Neural progenitor cell (in vitro differentiated cells): Measurements from ENCODE around the gene TBXAS1. TPM values are rescaled to one million over a fixed set of nuclear protein-coding genes. Genes with fewer than 3 reads are reported as not detected.

Experiments used
- DNase-seq: peaks from one replicate; pipeline ENCODE4 v3.0.0-alpha.2; 2016; ENCODE audit warnings: low spot score
- H2AFZ ChIP-seq: fragments of 200-600 bp; sonication (generic); replicated peaks from 2 replicates; pipeline ENCODE4 v1.6.1; 2016; ENCODE audit warnings: antibody characterized with exemption
- H3F3A ChIP-seq: fragments of 200-600 bp; sonication (generic); 2 replicates; pipeline ENCODE4 v1.6.1; 2016; ENCODE audit warnings: antibody characterized with exemption, low read depth
- H3K27ac ChIP-seq: fragments of 200-600 bp; sonication (generic); 2 replicates; pipeline ENCODE4 v1.5.1; 2016; ENCODE audit warnings: mild to moderate bottlenecking
- H3K27me3 ChIP-seq: fragments of 200-600 bp; sonication (generic); 2 replicates; pipeline ENCODE4 v1.6.1; 2016; ENCODE audit warnings: mild to moderate bottlenecking, moderate library complexity
- H3K36me3 ChIP-seq: fragments of 200-600 bp; sonication (generic); 2 replicates; pipeline ENCODE4 v1.5.1; 2016
- H3K4me1 ChIP-seq: fragments of 200-600 bp; sonication (generic); 2 replicates; pipeline ENCODE4 v1.6.1; 2016; ENCODE audit warnings: mixed run types
- H3K4me2 ChIP-seq: fragments of 200-600 bp; sonication (generic); 2 replicates; pipeline ENCODE4 v1.6.1; 2016
- H3K4me3 ChIP-seq: fragments of 200-600 bp; sonication (generic); 2 replicates; pipeline ENCODE4 v1.5.1; 2016
- H3K79me2 ChIP-seq: fragments of 200-600 bp; sonication (generic); 2 replicates; pipeline ENCODE4 v1.6.1; 2016; ENCODE audit warnings: low read depth
- H3K9ac ChIP-seq: fragments of 200-600 bp; sonication (generic); 2 replicates; pipeline ENCODE4 v1.6.1; 2016
- H3K9me3 ChIP-seq: fragments of 200-600 bp; sonication (generic); 2 replicates; pipeline ENCODE4 v1.5.1; 2016; ENCODE audit warnings: low read depth
- H4K20me1 ChIP-seq: fragments of 200-600 bp; sonication (generic); 2 replicates; pipeline ENCODE4 v1.6.1; 2016; ENCODE audit warnings: low read depth
- H3K27ac Mint-ChIP-seq: 3 replicates; pipeline ENCODE4 v1.8.0; 2021; ENCODE audit warnings: mixed read lengths
- H3K27me3 Mint-ChIP-seq: 2 replicates; pipeline ENCODE4 v1.8.0; 2022; ENCODE audit warnings: low read depth, mild to moderate bottlenecking, inconsistent platforms, moderate library complexity, mixed read lengths; ENCODE audit not compliant: insufficient read depth
- H3K36me3 Mint-ChIP-seq: 3 replicates; pipeline ENCODE4 v1.8.0; 2021; ENCODE audit warnings: mixed read lengths
- H3K4me1 Mint-ChIP-seq: 3 replicates; pipeline ENCODE4 v1.8.0; 2021; ENCODE audit warnings: mixed read lengths
- H3K4me3 Mint-ChIP-seq: 3 replicates; pipeline ENCODE4 v1.8.0; 2021; ENCODE audit warnings: mild to moderate bottlenecking, moderate library complexity, mixed read lengths
- H3K9me3 Mint-ChIP-seq: 3 replicates; pipeline ENCODE4 v1.8.0; 2020; ENCODE audit warnings: mixed read lengths
- EZH2 ChIP-seq: fragments of 200-600 bp; sonication (generic); IDR thresholded peaks from 2 replicates; pipeline ENCODE4 v1.6.1; 2017; ENCODE audit warnings: antibody characterized with exemption, mild to moderate bottlenecking, moderate library complexity
- EZH2phosphoT487 ChIP-seq: fragments of 200-600 bp; sonication (generic); IDR thresholded peaks from 2 replicates; pipeline ENCODE4 v1.6.1; 2017; ENCODE audit warnings: antibody characterized with exemption
- total RNA-seq: library from RNA; depleted of rRNA; stranded (reverse); fragments of >200 nt; gene quantifications from 2 replicates; pipeline ENCODE4 v1.2.3, GENCODE V29; 2015; ENCODE audit warnings: low replicate concordance
- TF ChIP-seq, protein P1 (sequence below): fragments of 200-600 bp; sonication (generic); IDR thresholded peaks from 2 replicates; pipeline ENCODE4 v1.5.1; 2017; ENCODE audit warnings: antibody characterized with exemption, mild to moderate bottlenecking

The TBXAS1 gene
- total RNA-seq, 1 donor from 2014 or later: not detected

DNA sequence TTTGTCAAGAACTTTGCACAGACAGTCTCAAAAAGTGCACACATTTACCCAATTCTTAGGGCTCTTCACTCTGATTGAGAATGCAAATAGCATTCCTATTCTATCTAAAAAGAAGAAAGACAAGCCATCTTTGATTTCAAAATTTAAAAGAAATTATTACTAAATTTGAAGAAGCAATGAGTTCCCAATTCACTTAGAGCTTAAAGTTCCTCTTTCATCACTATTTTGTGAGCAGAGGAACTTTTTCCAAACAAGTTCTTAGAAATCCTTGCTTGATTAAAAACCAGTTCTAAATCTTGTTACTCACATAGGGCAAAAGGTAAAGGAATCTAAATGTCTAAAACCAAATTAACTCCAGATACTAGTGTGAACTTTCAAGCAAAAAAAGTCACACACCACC lies 56.4 kb downstream of the TBXAS1 start:
- TF ChIP-seq, protein P1, sequence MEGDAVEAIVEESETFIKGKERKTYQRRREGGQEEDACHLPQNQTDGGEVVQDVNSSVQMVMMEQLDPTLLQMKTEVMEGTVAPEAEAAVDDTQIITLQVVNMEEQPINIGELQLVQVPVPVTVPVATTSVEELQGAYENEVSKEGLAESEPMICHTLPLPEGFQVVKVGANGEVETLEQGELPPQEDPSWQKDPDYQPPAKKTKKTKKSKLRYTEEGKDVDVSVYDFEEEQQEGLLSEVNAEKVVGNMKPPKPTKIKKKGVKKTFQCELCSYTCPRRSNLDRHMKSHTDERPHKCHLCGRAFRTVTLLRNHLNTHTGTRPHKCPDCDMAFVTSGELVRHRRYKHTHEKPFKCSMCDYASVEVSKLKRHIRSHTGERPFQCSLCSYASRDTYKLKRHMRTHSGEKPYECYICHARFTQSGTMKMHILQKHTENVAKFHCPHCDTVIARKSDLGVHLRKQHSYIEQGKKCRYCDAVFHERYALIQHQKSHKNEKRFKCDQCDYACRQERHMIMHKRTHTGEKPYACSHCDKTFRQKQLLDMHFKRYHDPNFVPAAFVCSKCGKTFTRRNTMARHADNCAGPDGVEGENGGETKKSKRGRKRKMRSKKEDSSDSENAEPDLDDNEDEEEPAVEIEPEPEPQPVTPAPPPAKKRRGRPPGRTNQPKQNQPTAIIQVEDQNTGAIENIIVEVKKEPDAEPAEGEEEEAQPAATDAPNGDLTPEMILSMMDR: no peak
- TF ChIP-seq EZH2 (no peak), EZH2phosphoT487 (no peak)
- Histone ChIP-seq H3K27me3 (no peaks in the 10 kb centered on the region), H3K27ac (no peak overlapping the region), H3K4me2 (no peak overlapping the region), H3K9me3 (no peaks in the 10 kb centered on the region), H3K4me1 (no peaks in the 10 kb centered on the region), H3K9ac (no peak overlapping the region), H3K36me3 (no peaks in the 10 kb centered on the region), H4K20me1 (no peaks in the 10 kb centered on the region), H3K79me2 (no peaks in the 10 kb centered on the region), H3K4me3 (no peak overlapping the region), H3F3A (no peaks in the 10 kb centered on the region), H2AFZ (no peak overlapping the region)
- H3K4me1 Mint-ChIP-seq: no peaks in the 10 kb centered on the region
- no peak for DNase-seq
- H3K4me3 Mint-ChIP-seq: no peak overlapping the region
- peaks cover 4% of the 10 kb centered on the region for H3K9me3 Mint-ChIP-seq
- H3K27me3 Mint-ChIP-seq: no peaks in the 10 kb centered on the region
- H3K27ac Mint-ChIP-seq: no peak overlapping the region
- no peaks in the 10 kb centered on the region for H3K36me3 Mint-ChIP-seq

DNA sequence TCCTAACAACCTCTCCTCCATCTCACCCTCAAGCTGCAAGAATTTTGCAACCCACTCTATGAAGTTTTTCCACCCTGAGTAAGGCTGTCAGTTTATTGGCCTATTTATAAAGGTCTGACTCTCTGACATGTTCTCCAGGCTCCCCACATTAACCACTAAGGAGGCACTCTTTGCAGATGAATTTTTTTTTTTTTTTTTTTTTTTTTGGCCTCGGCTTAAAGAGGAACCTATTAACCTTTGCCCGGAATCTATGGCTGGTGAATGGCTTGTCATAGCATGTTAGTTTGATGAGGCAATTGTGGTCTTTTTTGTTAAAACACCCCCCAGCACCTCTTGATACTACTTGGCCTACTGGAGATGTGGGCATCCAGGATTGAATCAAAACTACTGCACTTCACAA lies 57.1 kb downstream of the TBXAS1 start:
- no peak overlapping the region for H3K4me3 ChIP-seq

DNA sequence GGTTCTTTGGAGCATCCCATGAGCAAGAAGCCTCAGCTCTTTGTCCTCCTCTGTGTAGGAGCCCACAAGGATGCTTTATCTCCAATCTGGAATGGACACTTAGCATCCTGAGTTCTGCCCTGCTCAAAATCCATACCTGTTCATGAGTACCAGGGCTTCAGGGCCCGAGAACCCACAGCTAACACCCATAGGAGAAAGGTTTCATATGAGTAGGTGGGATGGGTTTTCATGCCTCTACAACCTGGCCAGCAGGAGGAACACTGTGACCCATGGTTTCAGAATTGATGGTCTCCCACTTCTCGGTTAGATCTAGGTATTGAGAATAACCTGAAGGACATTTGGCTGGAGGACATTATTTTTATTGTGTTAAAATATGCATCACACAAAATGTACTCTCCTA lies 57.8 kb downstream of the TBXAS1 start:
- H3K27ac Mint-ChIP-seq: no peak overlapping the region
- H3K36me3 Mint-ChIP-seq: no peaks in the 10 kb centered on the region
- Histone ChIP-seq H3K4me2 (no peak overlapping the region), H3K9me3 (no peaks in the 10 kb centered on the region), H3K27ac (no peak overlapping the region), H3K36me3 (no peaks in the 10 kb centered on the region), H2AFZ (no peak overlapping the region), H3F3A (no peaks in the 10 kb centered on the region), H3K79me2 (no peaks in the 10 kb centered on the region), H3K27me3 (no peaks in the 10 kb centered on the region), H4K20me1 (no peaks in the 10 kb centered on the region), H3K9ac (no peak overlapping the region), H3K4me1 (no peaks in the 10 kb centered on the region), H3K4me3 (no peak overlapping the region)
- no peaks in the 10 kb centered on the region for H3K4me1 Mint-ChIP-seq
- peaks cover 4% of the 10 kb centered on the region for H3K9me3 Mint-ChIP-seq
- no peaks in the 10 kb centered on the region for H3K27me3 Mint-ChIP-seq
- TF ChIP-seq EZH2 (no peak), EZH2phosphoT487 (no peak)
- TF ChIP-seq, protein P1: no peak
- no peak overlapping the region for H3K4me3 Mint-ChIP-seq
- DNase-seq: no peak

More for the DNA sequence above, 57.1 kb downstream of the TBXAS1 start:
- no peaks in the 10 kb centered on the region for H3K36me3 ChIP-seq
- no peak for TF ChIP-seq EZH2
- TF ChIP-seq, protein P1: no peak
- TF ChIP-seq EZH2phosphoT487: no peak
- no peak overlapping the region for H3K4me2 ChIP-seq
- peaks cover 4% of the 10 kb centered on the region for H3K9me3 Mint-ChIP-seq
- no peak overlapping the region for H2AFZ ChIP-seq
- no peaks in the 10 kb centered on the region for H4K20me1 ChIP-seq
- no peaks in the 10 kb centered on the region for H3K79me2 ChIP-seq
- no peak overlapping the region for H3K4me3 Mint-ChIP-seq
- H3K4me1 ChIP-seq: no peaks in the 10 kb centered on the region
- no peak for DNase-seq
- H3K36me3 Mint-ChIP-seq: no peaks in the 10 kb centered on the region
- H3K27me3 Mint-ChIP-seq: no peaks in the 10 kb centered on the region
- no peaks in the 10 kb centered on the region for H3K27me3 ChIP-seq
- no peak overlapping the region for H3K27ac Mint-ChIP-seq
- H3K27ac ChIP-seq: no peak overlapping the region
- H3F3A ChIP-seq: no peaks in the 10 kb centered on the region
- H3K9ac ChIP-seq: no peak overlapping the region
- no peaks in the 10 kb centered on the region for H3K9me3 ChIP-seq
- H3K4me1 Mint-ChIP-seq: no peaks in the 10 kb centered on the region
